ENCODE data around the gene LAMB1. TPM values are rescaled to one million over a fixed set of nuclear protein-coding genes. Genes with fewer than 3 reads are reported as not detected.
"Not testable (repeated sequence)": the region's sequence is repeated elsewhere in the genome, so short reads cannot be mapped to it uniquely, and the experiment has no call there.

Gene LAMB1
- total RNA-seq, 1 donor from 2014 or later = not detected

GRCh38 chr7:107889992-107890391 is 113.0 kb downstream of the LAMB1 start:
- intact Hi-C loops (cut with micrococcal nuclease) = loop anchor here (5.0 to 10.0 kb wide), 2 partner anchors 247 to 635 kb away; partner anchors contain the start of gene PNPLA8
- Mint-ChIP-seq H3K36me3 (ENCODE audit: low read depth) (peaks cover 26% of the 10 kb centered on the region), H3K27me3 (peaks cover 6% of the 10 kb centered on the region), H3K4me1 (peaks cover 37% of the 10 kb centered on the region), H3K27ac (peak overlapping the region; percentile 30), H3K4me3 (no peak overlapping the region), H3K9me3 (no peaks in the 10 kb centered on the region)
- DNase-seq (no peak), ATAC-seq (ENCODE audit: low read depth) (no peak)
- TF ChIP-seq CTCF (IDR thresholded peaks at IDR 0.05) = no peak
- POLR2A ChIA-PET = interaction anchor here (1.0 to 3.1 kb wide), 3 partner anchors 9 to 148 kb away, joined by 3 to 20 read pairs (median 5); partner anchors contain the start of gene CBLL1
- CTCF ChIA-PET = interaction anchor here (1.3 to 2.7 kb wide), 3 partner anchors 11 to 15 kb away, joined by 4 to 21 read pairs (median 6); no protein-coding TSS in a partner anchor

- ChIA-PET POLR2A (interaction anchor here (0.9 kb wide), 1 partner anchor 144 kb away, joined by 3 read pairs; the partner anchor contains the start of gene CBLL1), CTCF (interaction anchor here (1.9 kb wide), 1 partner anchor 13 kb away, joined by 4 read pairs; no protein-coding TSS in a partner anchor)
- H3K27me3 Mint-ChIP-seq = peaks cover 10% of the 10 kb centered on the region
- H3K4me3 Mint-ChIP-seq; H3K36me3 Mint-ChIP-seq (ENCODE audit: low read depth); DNase-seq; H3K9me3 Mint-ChIP-seq; H3K27ac Mint-ChIP-seq; ATAC-seq (ENCODE audit: low read depth); intact Hi-C loops (cut with micrococcal nuclease): not testable (repeated sequence)
- H3K4me1 Mint-ChIP-seq = peaks cover 16% of the 10 kb centered on the region
Measured at GRCh38 chr7:107887827-107888226, 115.1 kb downstream of the LAMB1 start.

GRCh38 chr7:107884066-107884818 is 118.7 kb downstream of the LAMB1 start:
- Mint-ChIP-seq H3K4me1 (no peaks in the 10 kb centered on the region), H3K4me3 (no peak overlapping the region), H3K27me3 (peaks cover 16% of the 10 kb centered on the region), H3K9me3 (no peaks in the 10 kb centered on the region), H3K27ac (no peak overlapping the region), H3K36me3 (ENCODE audit: low read depth) (no peaks in the 10 kb centered on the region)
- ATAC-seq (ENCODE audit: low read depth) = no peak
- CTCF ChIA-PET = interaction anchor here (0.6 kb wide), 1 partner anchor 9 kb away, joined by 3 read pairs; no protein-coding TSS in a partner anchor
- no peak for DNase-seq
- intact Hi-C loops (cut with micrococcal nuclease) = no loop called here
- POLR2A ChIA-PET = no interaction called here
- TF ChIP-seq CTCF (IDR thresholded peaks at IDR 0.05) = no peak

GRCh38 chr7:107882766-107883165 is 120.2 kb downstream of the LAMB1 start:
- ATAC-seq (ENCODE audit: low read depth) (no peak), DNase-seq (no peak)
- H3K27ac Mint-ChIP-seq = no peak overlapping the region
- no peaks in the 10 kb centered on the region for H3K9me3 Mint-ChIP-seq
- H3K4me1 Mint-ChIP-seq = no peaks in the 10 kb centered on the region
- POLR2A ChIA-PET = interaction anchor here (0.9 kb wide), 1 partner anchor 713 kb away, joined by 4 read pairs; no protein-coding TSS in a partner anchor
- no peaks in the 10 kb centered on the region for H3K36me3 Mint-ChIP-seq (ENCODE audit: low read depth)
- peaks cover 19% of the 10 kb centered on the region for H3K27me3 Mint-ChIP-seq
- H3K4me3 Mint-ChIP-seq = no peak overlapping the region
- CTCF ChIA-PET = no interaction called here
- no peak for TF ChIP-seq CTCF (IDR thresholded peaks at IDR 0.05)
- intact Hi-C loops (cut with micrococcal nuclease) = no loop called here

GRCh38 chr7:107879400-107880035 is 123.4 kb downstream of the LAMB1 start:
- H3K4me3 Mint-ChIP-seq = no peak overlapping the region
- H3K4me1 Mint-ChIP-seq = peaks cover under 1% of the 10 kb centered on the region
- intact Hi-C loops (cut with micrococcal nuclease) = loop anchor here (1.0 to 5.0 kb wide), 3 partner anchors 267 to 677 kb away; no protein-coding TSS in a partner anchor
- TF ChIP-seq CTCF (IDR thresholded peaks at IDR 0.05) = no peak
- peak; percentile 74 for ATAC-seq (ENCODE audit: low read depth)
- H3K9me3 Mint-ChIP-seq = no peaks in the 10 kb centered on the region
- H3K36me3 Mint-ChIP-seq (ENCODE audit: low read depth) = no peaks in the 10 kb centered on the region
- H3K27me3 Mint-ChIP-seq = peaks cover 20% of the 10 kb centered on the region
- ChIA-PET POLR2A (interaction anchor here (1.0 kb wide), 1 partner anchor 12 kb away, joined by 3 read pairs; the partner anchor contains the start of gene DLD), CTCF (interaction anchor here (0.6 to 5.0 kb wide), 6 partner anchors 11 to 416 kb away, joined by 3 to 21 read pairs (median 8); partner anchors contain the start of gene DLD)
- H3K27ac Mint-ChIP-seq = no peak overlapping the region
- DNase-seq = no peak
